OCI-LY7 (cell line): Measurements from ENCODE around the gene RALA. TPM values are rescaled to one million over a fixed set of nuclear protein-coding genes. Genes with fewer than 3 reads are reported as not detected.

Source experiments
- BruUV-seq: library from RNA; stranded (reverse); fragments of 400-500 nt; replicated peaks from 2 replicates; lab custom pipeline; 2021; lab: Mats Ljungman, UMichigan
- CTCF ChIA-PET: fragments of 300-600 bp; sonication (Branson Sonifier 250); formaldehyde crosslinking; loops from one replicate; lab custom pipeline; 2022; ENCODE audit warnings: antibody characterized with exemption; ENCODE audit not compliant: unreplicated experiment; lab: Charles Lee
- POLR2A ChIA-PET: fragments of 300-600 bp; sonication (Branson Sonifier 250); formaldehyde crosslinking; loops from one replicate; lab custom pipeline; 2022; ENCODE audit warnings: antibody characterized with exemption; lab: Charles Lee
- DNase-seq: peaks from one replicate; pipeline ENCODE4 v3.0.0-alpha.2; 2015; ENCODE audit warnings: low spot score
- H2AFZ ChIP-seq: fragments of 200-600 bp; sonication (generic), shearing (Covaris generic); 2 replicates; pipeline ENCODE4 v1.6.1; 2014; ENCODE audit warnings: mild to moderate bottlenecking, antibody characterized with exemption, low read length, moderate library complexity
- H3K27ac ChIP-seq: fragments of 200-600 bp; sonication (generic); 2 replicates; pipeline ENCODE4 v1.5.1; 2014; ENCODE audit warnings: mixed run types, low read depth, mild to moderate bottlenecking, moderate library complexity, low read length, inconsistent platforms; ENCODE audit not compliant: poor library complexity, severe bottlenecking
- H3K36me3 ChIP-seq: fragments of 200-600 bp; sonication (generic); 2 replicates; pipeline ENCODE4 v1.6.1; 2014; ENCODE audit warnings: mild to moderate bottlenecking, antibody characterized with exemption, low read length, moderate library complexity, mixed read lengths; ENCODE audit not compliant: insufficient read depth
- H3K4me1 ChIP-seq: fragments of 200-600 bp; sonication (generic); 2 replicates; pipeline ENCODE4 v1.5.1; 2014; ENCODE audit warnings: mild to moderate bottlenecking, low read length; ENCODE audit not compliant: insufficient read depth, poor library complexity, severe bottlenecking
- H3K4me2 ChIP-seq: fragments of 200-600 bp; sonication (generic); 2 replicates; pipeline ENCODE4 v1.6.1; 2014; ENCODE audit warnings: mild to moderate bottlenecking, low read length
- H3K4me3 ChIP-seq: fragments of 200-600 bp; sonication (generic); 2 replicates; pipeline ENCODE4 v1.5.1; 2014; ENCODE audit warnings: mild to moderate bottlenecking, low read depth, low read length; ENCODE audit not compliant: poor library complexity, severe bottlenecking
- H3K79me2 ChIP-seq: fragments of 200-600 bp; sonication (generic); 2 replicates; pipeline ENCODE4 v1.6.1; 2016; ENCODE audit warnings: low read depth, mild to moderate bottlenecking, low read length, moderate library complexity, mixed read lengths; ENCODE audit not compliant: insufficient read depth
- H3K9me2 ChIP-seq: fragments of 200-600 bp; sonication (generic); 2 replicates; pipeline ENCODE4 v1.6.1; 2016; ENCODE audit warnings: mild to moderate bottlenecking, low read length, mixed read lengths; ENCODE audit not compliant: insufficient read depth
- H3K9me3 ChIP-seq: fragments of 200-600 bp; sonication (generic); 2 replicates; pipeline ENCODE4 v1.6.1; 2014; ENCODE audit warnings: mild to moderate bottlenecking, mixed run types, low read length, mixed read lengths
- H4K20me1 ChIP-seq: fragments of 200-600 bp; sonication (generic); 2 replicates; pipeline ENCODE4 v1.6.1; 2014; ENCODE audit warnings: mild to moderate bottlenecking, antibody characterized with exemption, low read length, moderate library complexity, mixed read lengths; ENCODE audit not compliant: insufficient read depth
- EZH2phosphoT487 ChIP-seq: fragments of 200-600 bp; sonication (generic); IDR thresholded peaks from 2 replicates; pipeline ENCODE4 v1.6.1; 2018; ENCODE audit warnings: low read depth, borderline replicate concordance, mild to moderate bottlenecking, mixed run types, antibody characterized with exemption, low read length, moderate library complexity, mixed read lengths
- intact Hi-C: fragments of 100-400 bp; cut with micrococcal nuclease; formaldehyde crosslinking; loops from one replicate; pipeline ENCODE4 v1.10.0; 2022; ENCODE audit not compliant: unreplicated experiment
- total RNA-seq, 2 experiments: library from RNA; depleted of rRNA in 1 of 2; stranded (reverse); fragments of >200 nt in 1 of 2; shearing (Covaris generic) in 1 of 2; gene quantifications; 2 replicates each; pipeline ENCODE4 v1.2.3, GENCODE V29; 2014 to 2022
- TF ChIP-seq, protein P1 (sequence below): fragments of 200-600 bp; sonication (generic); conservative IDR thresholded peaks from 2 replicates; pipeline ENCODE4 v1.5.1; 2014; ENCODE audit warnings: mild to moderate bottlenecking, antibody characterized with exemption, low read length, moderate library complexity, mixed read lengths

Gene RALA
- total RNA-seq, 2 experiments from 2014 or later: 6.4 to 31.0 TPM

DNA sequence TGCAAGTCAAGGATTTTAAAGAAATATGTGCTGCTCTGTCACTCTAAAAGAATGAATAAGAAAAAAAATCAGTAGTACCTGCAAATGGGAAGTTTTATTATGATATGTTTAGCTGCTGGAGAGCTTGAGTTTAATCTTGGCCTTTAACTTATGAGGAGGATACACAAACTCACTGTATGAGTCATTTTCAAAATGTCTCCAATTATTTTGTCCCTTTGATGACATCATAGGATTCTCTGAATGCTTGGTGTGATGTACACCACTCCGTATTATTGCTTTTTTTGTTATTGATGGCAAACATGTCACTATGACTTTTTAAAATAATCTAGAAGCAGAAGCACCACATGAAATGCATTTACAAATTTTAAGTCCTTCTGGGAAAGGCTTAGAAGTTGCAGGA is 125.8 kb downstream of the RALA start:
- TF ChIP-seq EZH2phosphoT487: no peak
- TF ChIP-seq, protein P1, sequence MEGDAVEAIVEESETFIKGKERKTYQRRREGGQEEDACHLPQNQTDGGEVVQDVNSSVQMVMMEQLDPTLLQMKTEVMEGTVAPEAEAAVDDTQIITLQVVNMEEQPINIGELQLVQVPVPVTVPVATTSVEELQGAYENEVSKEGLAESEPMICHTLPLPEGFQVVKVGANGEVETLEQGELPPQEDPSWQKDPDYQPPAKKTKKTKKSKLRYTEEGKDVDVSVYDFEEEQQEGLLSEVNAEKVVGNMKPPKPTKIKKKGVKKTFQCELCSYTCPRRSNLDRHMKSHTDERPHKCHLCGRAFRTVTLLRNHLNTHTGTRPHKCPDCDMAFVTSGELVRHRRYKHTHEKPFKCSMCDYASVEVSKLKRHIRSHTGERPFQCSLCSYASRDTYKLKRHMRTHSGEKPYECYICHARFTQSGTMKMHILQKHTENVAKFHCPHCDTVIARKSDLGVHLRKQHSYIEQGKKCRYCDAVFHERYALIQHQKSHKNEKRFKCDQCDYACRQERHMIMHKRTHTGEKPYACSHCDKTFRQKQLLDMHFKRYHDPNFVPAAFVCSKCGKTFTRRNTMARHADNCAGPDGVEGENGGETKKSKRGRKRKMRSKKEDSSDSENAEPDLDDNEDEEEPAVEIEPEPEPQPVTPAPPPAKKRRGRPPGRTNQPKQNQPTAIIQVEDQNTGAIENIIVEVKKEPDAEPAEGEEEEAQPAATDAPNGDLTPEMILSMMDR: no peak
- Histone ChIP-seq H3K9me3 (no peaks in the 10 kb centered on the region), H3K9me2 (no peaks in the 10 kb centered on the region), H3K4me1 (no peaks in the 10 kb centered on the region), H3K4me2 (no peak overlapping the region), H3K36me3 (no peaks in the 10 kb centered on the region; the same call in 1 of the 2 replicates), H3K79me2 (no peaks in the 10 kb centered on the region), H4K20me1 (no peaks in the 10 kb centered on the region), H3K27ac (no peak overlapping the region), H3K4me3 (no peak overlapping the region), H2AFZ (no peak overlapping the region)
- no TSS peak for BruUV-seq
- DNase-seq: no peak
- ChIA-PET CTCF (no interaction called here), POLR2A (no interaction called here)
- intact Hi-C loops: loop anchor here (5.0 kb wide), 1 partner anchor 127 kb away; the partner anchor contains the start of gene RALA

DNA sequence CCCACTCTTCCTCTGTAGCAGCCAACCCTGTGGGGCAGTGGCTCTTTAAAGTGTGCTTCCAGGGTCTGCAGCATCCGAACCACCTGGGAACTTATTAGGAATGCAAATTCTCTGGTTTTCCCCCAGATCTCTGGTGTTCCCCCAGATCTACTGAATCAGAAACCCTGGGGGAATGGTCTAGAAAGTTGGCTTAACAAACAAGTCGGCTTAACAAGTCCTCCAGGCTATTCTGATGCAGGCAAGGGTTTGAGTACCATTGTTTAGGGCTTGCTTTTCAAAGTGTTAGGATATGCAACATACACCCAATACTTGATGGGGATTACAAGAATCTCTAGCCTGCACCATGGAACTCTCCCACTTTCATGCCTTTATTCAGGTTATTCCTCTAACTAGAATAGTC is 126.3 kb downstream of the RALA start:
- H3K79me2 ChIP-seq: no peaks in the 10 kb centered on the region
- BruUV-seq: no TSS peak
- POLR2A ChIA-PET: interaction anchor here (0.6 kb wide), 1 partner anchor 175 kb away, joined by 5 read pairs; no protein-coding TSS in a partner anchor

More for the DNA sequence above, 126.3 kb downstream of the RALA start:
- Histone ChIP-seq H4K20me1 (no peaks in the 10 kb centered on the region), H3K9me3 (no peaks in the 10 kb centered on the region), H3K36me3 (no peaks in the 10 kb centered on the region; the same call in 1 of the 2 replicates), H3K4me3 (no peak overlapping the region), H3K27ac (no peak overlapping the region), H3K4me2 (no peak overlapping the region), H2AFZ (no peak overlapping the region), H3K4me1 (no peaks in the 10 kb centered on the region), H3K9me2 (no peaks in the 10 kb centered on the region)
- CTCF ChIA-PET: no interaction called here
- DNase-seq: no peak
- intact Hi-C loops: loop anchor here (5.0 kb wide), 1 partner anchor 127 kb away; the partner anchor contains the start of gene RALA
- TF ChIP-seq EZH2phosphoT487: no peak
- TF ChIP-seq, protein P1: no peak
